OCI-LY7 (cell line): ENCODE data around the gene ABCG2. TPM values are rescaled to one million over a fixed set of nuclear protein-coding genes. Genes with fewer than 3 reads are reported as not detected.

Experiments used
- BruUV-seq: library from RNA; stranded (reverse); fragments of 400-500 nt; replicated peaks from 2 replicates; lab custom pipeline; 2021; lab: Mats Ljungman, UMichigan
- CTCF ChIA-PET: fragments of 300-600 bp; sonication (Branson Sonifier 250); formaldehyde crosslinking; loops from one replicate; lab custom pipeline; 2022; ENCODE audit warnings: antibody characterized with exemption; ENCODE audit not compliant: unreplicated experiment; lab: Charles Lee
- POLR2A ChIA-PET: fragments of 300-600 bp; sonication (Branson Sonifier 250); formaldehyde crosslinking; loops from one replicate; lab custom pipeline; 2022; ENCODE audit warnings: antibody characterized with exemption; lab: Charles Lee
- DNase-seq: peaks from one replicate; pipeline ENCODE4 v3.0.0-alpha.2; 2015; ENCODE audit warnings: low spot score
- H2AFZ ChIP-seq: fragments of 200-600 bp; sonication (generic), shearing (Covaris generic); 2 replicates; pipeline ENCODE4 v1.6.1; 2014; ENCODE audit warnings: mild to moderate bottlenecking, antibody characterized with exemption, low read length, moderate library complexity
- H3K27ac ChIP-seq: fragments of 200-600 bp; sonication (generic); 2 replicates; pipeline ENCODE4 v1.5.1; 2014; ENCODE audit warnings: mixed run types, low read depth, mild to moderate bottlenecking, moderate library complexity, low read length, inconsistent platforms; ENCODE audit not compliant: poor library complexity, severe bottlenecking
- H3K36me3 ChIP-seq: fragments of 200-600 bp; sonication (generic); 2 replicates; pipeline ENCODE4 v1.6.1; 2014; ENCODE audit warnings: mild to moderate bottlenecking, antibody characterized with exemption, low read length, moderate library complexity, mixed read lengths; ENCODE audit not compliant: insufficient read depth
- H3K4me1 ChIP-seq: fragments of 200-600 bp; sonication (generic); 2 replicates; pipeline ENCODE4 v1.5.1; 2014; ENCODE audit warnings: mild to moderate bottlenecking, low read length; ENCODE audit not compliant: insufficient read depth, poor library complexity, severe bottlenecking
- H3K4me2 ChIP-seq: fragments of 200-600 bp; sonication (generic); 2 replicates; pipeline ENCODE4 v1.6.1; 2014; ENCODE audit warnings: mild to moderate bottlenecking, low read length
- H3K4me3 ChIP-seq: fragments of 200-600 bp; sonication (generic); 2 replicates; pipeline ENCODE4 v1.5.1; 2014; ENCODE audit warnings: mild to moderate bottlenecking, low read depth, low read length; ENCODE audit not compliant: poor library complexity, severe bottlenecking
- H3K79me2 ChIP-seq: fragments of 200-600 bp; sonication (generic); 2 replicates; pipeline ENCODE4 v1.6.1; 2016; ENCODE audit warnings: low read depth, mild to moderate bottlenecking, low read length, moderate library complexity, mixed read lengths; ENCODE audit not compliant: insufficient read depth
- H3K9me2 ChIP-seq: fragments of 200-600 bp; sonication (generic); 2 replicates; pipeline ENCODE4 v1.6.1; 2016; ENCODE audit warnings: mild to moderate bottlenecking, low read length, mixed read lengths; ENCODE audit not compliant: insufficient read depth
- H3K9me3 ChIP-seq: fragments of 200-600 bp; sonication (generic); 2 replicates; pipeline ENCODE4 v1.6.1; 2014; ENCODE audit warnings: mild to moderate bottlenecking, mixed run types, low read length, mixed read lengths
- H4K20me1 ChIP-seq: fragments of 200-600 bp; sonication (generic); 2 replicates; pipeline ENCODE4 v1.6.1; 2014; ENCODE audit warnings: mild to moderate bottlenecking, antibody characterized with exemption, low read length, moderate library complexity, mixed read lengths; ENCODE audit not compliant: insufficient read depth
- EZH2phosphoT487 ChIP-seq: fragments of 200-600 bp; sonication (generic); IDR thresholded peaks from 2 replicates; pipeline ENCODE4 v1.6.1; 2018; ENCODE audit warnings: low read depth, borderline replicate concordance, mild to moderate bottlenecking, mixed run types, antibody characterized with exemption, low read length, moderate library complexity, mixed read lengths
- intact Hi-C: fragments of 100-400 bp; cut with micrococcal nuclease; formaldehyde crosslinking; loops from one replicate; pipeline ENCODE4 v1.10.0; 2022; ENCODE audit not compliant: unreplicated experiment
- total RNA-seq, 2 experiments: library from RNA; depleted of rRNA in 1 of 2; stranded (reverse); fragments of >200 nt in 1 of 2; shearing (Covaris generic) in 1 of 2; gene quantifications; 2 replicates each; pipeline ENCODE4 v1.2.3, GENCODE V29; 2014 to 2022
- TF ChIP-seq, protein P1 (sequence below): fragments of 200-600 bp; sonication (generic); conservative IDR thresholded peaks from 2 replicates; pipeline ENCODE4 v1.5.1; 2014; ENCODE audit warnings: mild to moderate bottlenecking, antibody characterized with exemption, low read length, moderate library complexity, mixed read lengths

ABCG2 gene
- total RNA-seq, 2 experiments from 2014 or later, result not detected

GRCh38 chr4:88097781-88098180, 60.7 kb downstream of the ABCG2 start:
- TF ChIP-seq EZH2phosphoT487, result no peak
- TF ChIP-seq, protein P1, sequence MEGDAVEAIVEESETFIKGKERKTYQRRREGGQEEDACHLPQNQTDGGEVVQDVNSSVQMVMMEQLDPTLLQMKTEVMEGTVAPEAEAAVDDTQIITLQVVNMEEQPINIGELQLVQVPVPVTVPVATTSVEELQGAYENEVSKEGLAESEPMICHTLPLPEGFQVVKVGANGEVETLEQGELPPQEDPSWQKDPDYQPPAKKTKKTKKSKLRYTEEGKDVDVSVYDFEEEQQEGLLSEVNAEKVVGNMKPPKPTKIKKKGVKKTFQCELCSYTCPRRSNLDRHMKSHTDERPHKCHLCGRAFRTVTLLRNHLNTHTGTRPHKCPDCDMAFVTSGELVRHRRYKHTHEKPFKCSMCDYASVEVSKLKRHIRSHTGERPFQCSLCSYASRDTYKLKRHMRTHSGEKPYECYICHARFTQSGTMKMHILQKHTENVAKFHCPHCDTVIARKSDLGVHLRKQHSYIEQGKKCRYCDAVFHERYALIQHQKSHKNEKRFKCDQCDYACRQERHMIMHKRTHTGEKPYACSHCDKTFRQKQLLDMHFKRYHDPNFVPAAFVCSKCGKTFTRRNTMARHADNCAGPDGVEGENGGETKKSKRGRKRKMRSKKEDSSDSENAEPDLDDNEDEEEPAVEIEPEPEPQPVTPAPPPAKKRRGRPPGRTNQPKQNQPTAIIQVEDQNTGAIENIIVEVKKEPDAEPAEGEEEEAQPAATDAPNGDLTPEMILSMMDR, result no peak
- no TSS peak for BruUV-seq
- Histone ChIP-seq H4K20me1 (no peaks in the 10 kb centered on the region), H3K4me2 (no peak overlapping the region), H3K36me3 (no peaks in the 10 kb centered on the region), H3K9me2 (no peaks in the 10 kb centered on the region), H3K79me2 (no peaks in the 10 kb centered on the region), H3K9me3 (no peaks in the 10 kb centered on the region), H3K4me3 (no peak overlapping the region), H3K4me1 (no peaks in the 10 kb centered on the region), H2AFZ (no peak overlapping the region), H3K27ac (no peak overlapping the region)
- POLR2A ChIA-PET, result no interaction called here
- no peak for DNase-seq
- CTCF ChIA-PET, result no interaction called here
- intact Hi-C loops, result no loop called here

GRCh38 chr4:88097301-88097700, 61.1 kb downstream of the ABCG2 start:
- Histone ChIP-seq H2AFZ (no peak overlapping the region), H3K36me3 (no peaks in the 10 kb centered on the region), H3K4me2 (no peak overlapping the region), H3K9me3 (no peaks in the 10 kb centered on the region), H3K4me3 (no peak overlapping the region), H3K27ac (no peak overlapping the region), H3K4me1 (no peaks in the 10 kb centered on the region), H3K79me2 (no peaks in the 10 kb centered on the region), H4K20me1 (no peaks in the 10 kb centered on the region), H3K9me2 (no peaks in the 10 kb centered on the region)
- POLR2A ChIA-PET, result no interaction called here
- BruUV-seq, result no TSS peak
- intact Hi-C loops, result no loop called here
- no peak for DNase-seq
- CTCF ChIA-PET, result no interaction called here
- TF ChIP-seq EZH2phosphoT487, result no peak
- TF ChIP-seq, protein P1, result no peak

DNA sequence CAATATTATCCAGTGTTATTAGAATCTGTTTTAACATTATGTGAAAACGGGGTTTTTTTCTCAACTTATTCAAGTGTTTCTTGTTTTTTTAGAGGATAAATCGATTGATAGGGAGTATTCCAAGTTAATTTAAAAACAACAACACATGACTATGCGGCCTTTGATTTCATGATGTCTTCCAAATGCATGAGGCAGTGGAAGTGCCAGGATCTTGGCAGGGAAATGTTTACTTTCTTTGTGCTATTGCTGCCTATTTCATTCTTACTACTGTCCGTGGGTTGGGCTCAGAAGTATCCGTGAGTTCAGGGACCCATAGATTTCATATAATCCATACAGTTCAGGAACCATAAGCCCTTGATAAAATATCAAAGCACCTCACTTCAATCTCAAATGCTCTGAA, 64.6 kb downstream of the ABCG2 start:
- Histone ChIP-seq H3K9me2 (no peaks in the 10 kb centered on the region), H3K79me2 (no peaks in the 10 kb centered on the region), H3K4me1 (no peaks in the 10 kb centered on the region), H3K9me3 (no peaks in the 10 kb centered on the region), H4K20me1 (no peaks in the 10 kb centered on the region), H3K36me3 (no peaks in the 10 kb centered on the region), H3K4me2 (no peak overlapping the region), H3K4me3 (no peak overlapping the region), H2AFZ (no peak overlapping the region), H3K27ac (no peak overlapping the region)
- DNase-seq, result no peak
- no TSS peak for BruUV-seq
- intact Hi-C loops, result no loop called here
- POLR2A ChIA-PET, result no interaction called here
- TF ChIP-seq, protein P1, result no peak
- no peak for TF ChIP-seq EZH2phosphoT487
- CTCF ChIA-PET, result no interaction called here
